Astrocyte of the cerebellum (primary cell): Measurements from ENCODE around the gene CLDN16.

Experiments
- DNase-seq: peaks from one replicate; pipeline ENCODE4 v3.0.0-alpha.2; 2011; ENCODE audit warnings: low read depth
- H3K4me3 ChIP-seq: 2 replicates; pipeline ENCODE4 v1.5.1; 2011; ENCODE audit warnings: mild to moderate bottlenecking, low read depth, low read length, moderate library complexity
- in situ Hi-C: cut with HindIII; loops from 2 replicates; pipeline ENCODE4 v1.10.0; 2017; ENCODE audit warnings: low sequenced_read_pairs
- TF ChIP-seq, protein P1 (sequence below): IDR thresholded peaks from 2 replicates; pipeline ENCODE4 v1.5.1; 2012; ENCODE audit warnings: low read length, low read depth, moderate library complexity, mild to moderate bottlenecking; ENCODE audit errors: missing control alignments

The CLDN16 gene, protein sequence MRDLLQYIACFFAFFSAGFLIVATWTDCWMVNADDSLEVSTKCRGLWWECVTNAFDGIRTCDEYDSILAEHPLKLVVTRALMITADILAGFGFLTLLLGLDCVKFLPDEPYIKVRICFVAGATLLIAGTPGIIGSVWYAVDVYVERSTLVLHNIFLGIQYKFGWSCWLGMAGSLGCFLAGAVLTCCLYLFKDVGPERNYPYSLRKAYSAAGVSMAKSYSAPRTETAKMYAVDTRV

DNA sequence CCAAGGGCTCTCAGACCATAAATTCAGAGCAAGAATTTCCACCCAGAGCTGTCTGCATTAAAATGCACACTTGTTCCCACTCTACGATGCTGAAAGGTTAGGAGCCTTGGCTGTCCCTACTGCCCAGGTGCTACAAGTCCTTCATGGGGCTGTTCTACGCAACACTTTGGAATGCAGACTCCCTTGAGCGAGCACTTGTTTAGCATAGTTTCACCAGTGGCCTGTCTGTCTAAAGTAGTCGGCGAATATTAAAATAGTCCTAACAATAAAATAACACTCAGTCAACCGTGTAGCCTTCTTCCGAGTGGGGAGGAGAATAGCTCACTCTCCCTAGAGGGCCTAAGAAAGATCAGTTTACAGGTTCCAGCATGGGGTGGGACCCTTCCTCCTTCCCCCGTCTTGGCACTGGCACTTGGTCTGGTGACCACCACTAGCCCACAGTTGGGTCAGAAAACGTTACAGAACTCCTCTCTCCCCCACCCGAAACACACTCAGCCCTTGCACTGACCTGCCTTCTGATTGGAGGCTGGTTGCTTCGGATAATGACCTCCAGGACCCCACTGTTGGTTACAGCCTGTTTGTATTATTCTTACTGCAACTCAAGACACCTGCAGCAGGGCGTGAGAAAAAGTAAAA, at the start of gene CLDN16:
CLDN16 (plus strand) TSS at position 586 of the 636 bp plus-strand sequence. CDS start 167 bp downstream, outside the sequence.
- H3K4me3 ChIP-seq = no peak within 1 kb of the TSS
- DNase-seq = no peak

DNA sequence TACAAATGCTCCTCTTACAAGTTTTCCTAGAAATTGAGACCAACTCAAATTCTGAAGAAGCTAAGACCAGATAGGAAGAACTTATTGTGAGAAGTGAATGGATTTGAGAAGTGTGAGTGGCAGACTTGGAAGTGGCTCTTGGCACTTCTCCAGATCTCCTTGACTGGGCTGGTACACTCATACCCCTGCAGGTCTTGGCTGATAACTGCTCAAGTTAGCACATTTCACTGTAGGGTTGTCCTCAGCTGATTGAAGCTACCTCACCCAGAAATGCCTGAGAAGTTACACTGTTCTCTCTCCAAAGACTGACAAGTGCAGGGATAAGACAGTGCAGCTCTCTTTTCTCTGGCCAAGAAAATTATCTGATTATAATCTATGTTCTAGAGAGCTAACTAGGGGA, 49.2 kb upstream of the CLDN16 start:
- no peak for DNase-seq
- in situ Hi-C loops = no loop called here
- H3K4me3 ChIP-seq = no peak overlapping the region
- TF ChIP-seq, protein P1, sequence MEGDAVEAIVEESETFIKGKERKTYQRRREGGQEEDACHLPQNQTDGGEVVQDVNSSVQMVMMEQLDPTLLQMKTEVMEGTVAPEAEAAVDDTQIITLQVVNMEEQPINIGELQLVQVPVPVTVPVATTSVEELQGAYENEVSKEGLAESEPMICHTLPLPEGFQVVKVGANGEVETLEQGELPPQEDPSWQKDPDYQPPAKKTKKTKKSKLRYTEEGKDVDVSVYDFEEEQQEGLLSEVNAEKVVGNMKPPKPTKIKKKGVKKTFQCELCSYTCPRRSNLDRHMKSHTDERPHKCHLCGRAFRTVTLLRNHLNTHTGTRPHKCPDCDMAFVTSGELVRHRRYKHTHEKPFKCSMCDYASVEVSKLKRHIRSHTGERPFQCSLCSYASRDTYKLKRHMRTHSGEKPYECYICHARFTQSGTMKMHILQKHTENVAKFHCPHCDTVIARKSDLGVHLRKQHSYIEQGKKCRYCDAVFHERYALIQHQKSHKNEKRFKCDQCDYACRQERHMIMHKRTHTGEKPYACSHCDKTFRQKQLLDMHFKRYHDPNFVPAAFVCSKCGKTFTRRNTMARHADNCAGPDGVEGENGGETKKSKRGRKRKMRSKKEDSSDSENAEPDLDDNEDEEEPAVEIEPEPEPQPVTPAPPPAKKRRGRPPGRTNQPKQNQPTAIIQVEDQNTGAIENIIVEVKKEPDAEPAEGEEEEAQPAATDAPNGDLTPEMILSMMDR = no peak

More for the DNA sequence above, at the start of gene CLDN16:
- in situ Hi-C loops = loop anchor here (5.0 kb wide), 1 partner anchor 55 kb away; no protein-coding TSS in a partner anchor
- TF ChIP-seq, protein P1 = no peak

DNA sequence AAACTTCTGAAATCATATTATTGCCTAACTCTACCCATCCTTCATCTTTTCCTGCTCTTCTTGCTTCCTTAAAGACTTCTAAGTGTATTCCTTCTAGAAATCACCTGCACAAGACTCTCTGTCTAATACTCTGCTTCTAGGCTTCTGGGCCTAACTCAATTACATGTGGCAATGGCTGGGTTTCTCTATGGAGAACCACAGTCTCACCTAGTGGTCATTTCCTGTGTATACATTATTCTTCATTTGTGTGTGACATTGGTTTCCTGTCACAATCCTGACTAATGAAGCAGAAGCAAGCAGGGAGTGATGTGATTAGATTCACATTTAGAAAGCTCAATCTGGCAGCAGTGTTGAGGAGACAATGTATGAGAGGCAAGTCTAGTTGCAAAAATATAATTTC, 48.8 kb upstream of the CLDN16 start:
- TF ChIP-seq, protein P1 = no peak
- in situ Hi-C loops = no loop called here
- DNase-seq = no peak
- no peak overlapping the region for H3K4me3 ChIP-seq

DNA sequence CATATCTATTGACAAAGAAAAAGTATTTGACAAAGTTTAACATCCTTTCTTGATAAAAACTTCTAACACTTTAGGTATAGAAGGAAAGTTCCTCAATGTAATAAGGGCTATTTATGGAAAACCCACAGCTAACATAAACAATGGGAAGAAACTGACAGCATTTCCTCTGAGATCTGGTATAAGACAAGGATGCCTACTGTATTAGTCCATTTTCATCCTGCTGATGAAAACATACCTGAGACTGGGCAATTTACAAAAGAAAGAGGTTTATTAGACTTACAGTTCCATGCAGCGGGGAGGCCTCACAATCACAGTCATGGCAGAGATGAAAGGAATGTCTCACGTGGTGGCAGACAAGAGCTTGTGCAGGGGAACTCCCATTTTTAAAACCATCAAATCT, 47.9 kb upstream of the CLDN16 start:
- TF ChIP-seq, protein P1 = no peak
- no peak for DNase-seq
- in situ Hi-C loops = no loop called here
- H3K4me3 ChIP-seq = no peak overlapping the region

DNA sequence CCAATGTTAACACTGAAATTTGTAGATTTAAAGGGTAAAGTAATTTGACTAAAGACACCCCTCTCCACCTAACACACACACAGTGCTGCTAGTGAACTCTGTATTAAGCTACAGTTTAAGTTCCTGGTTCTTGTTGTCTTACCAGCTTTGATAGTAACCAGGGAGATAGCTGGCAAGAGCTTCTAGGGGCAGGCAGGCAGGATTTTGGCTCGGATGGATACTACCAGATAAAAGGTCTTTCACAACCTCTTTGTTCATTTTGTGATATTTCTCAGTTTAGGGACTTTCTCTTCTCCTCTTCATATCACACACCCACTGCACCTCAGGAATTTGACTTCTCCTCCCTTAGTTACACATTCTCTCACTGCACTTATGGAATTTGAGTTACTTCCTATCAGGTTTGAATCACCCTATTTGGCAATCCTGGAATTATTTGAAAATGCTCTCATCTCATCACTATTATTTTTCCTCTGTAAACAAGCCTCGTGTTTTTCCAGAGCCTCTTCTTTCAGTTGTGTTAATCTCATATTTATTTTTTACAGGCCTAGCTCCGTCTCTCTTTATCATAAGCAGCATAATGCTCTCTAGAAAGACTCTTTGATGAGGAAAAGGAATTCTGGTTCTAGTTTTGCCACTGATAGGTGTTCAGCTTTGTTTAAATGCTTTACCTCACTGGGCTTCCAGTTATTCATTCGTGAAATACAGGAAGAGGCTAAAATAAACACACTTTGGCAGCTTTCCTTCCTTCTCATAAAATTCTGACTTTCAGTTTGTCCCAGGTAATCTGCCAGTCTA, 42.7 kb upstream of the CLDN16 start:
- DNase-seq = peak; percentile 80
- in situ Hi-C loops = no loop called here
- no peak overlapping the region for H3K4me3 ChIP-seq
- TF ChIP-seq, protein P1 = no peak

DNA sequence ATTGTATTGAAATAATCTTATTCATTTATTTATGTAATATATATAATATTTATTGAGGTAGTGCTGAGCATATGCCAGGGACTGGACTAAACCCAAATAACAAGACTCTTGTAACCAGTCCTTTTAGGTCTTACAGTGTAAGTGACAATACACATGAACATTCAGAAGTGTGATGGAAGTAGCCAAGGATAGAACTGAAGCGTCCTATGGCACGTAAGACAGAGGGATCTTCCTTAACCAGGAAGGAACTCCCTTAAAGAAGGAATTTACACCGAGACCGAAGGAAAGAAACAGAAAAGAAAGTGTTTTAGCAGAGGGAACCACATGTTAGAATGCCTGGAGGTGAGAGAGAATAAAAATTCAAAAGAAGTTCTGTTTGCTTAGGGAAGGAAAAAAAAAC, 42.1 kb upstream of the CLDN16 start:
- no peak for DNase-seq
- no peak overlapping the region for H3K4me3 ChIP-seq
- in situ Hi-C loops = no loop called here
- TF ChIP-seq, protein P1 = no peak
